Hypothalamus (tissue), 51 donors: ENCODE data around the gene SPIRE1.

Experiments
- DNase-seq, 51 donors: peaks; one replicate each; lab custom pipeline; 2025; lab: John Stamatoyannopoulos, UW

Gene SPIRE1

DNA sequence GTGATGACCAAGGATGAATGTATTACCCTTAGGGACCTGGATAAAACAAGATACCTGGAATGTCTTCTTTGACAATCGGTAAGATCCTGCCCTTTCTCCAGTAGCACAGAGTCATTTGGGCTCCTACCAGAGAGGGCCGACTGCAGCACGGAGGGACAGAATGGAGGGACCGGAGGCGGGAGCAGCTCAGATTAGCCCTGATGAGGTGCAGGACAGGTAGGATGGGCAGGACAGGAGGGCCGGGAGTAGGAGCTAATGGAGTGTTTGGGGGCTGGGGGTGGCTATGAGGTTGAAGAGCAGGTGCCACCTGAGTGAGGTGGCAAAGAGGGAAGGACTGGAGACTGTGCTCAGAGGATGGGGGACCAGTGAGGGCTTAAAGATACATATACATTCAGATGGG is 260.1 kb downstream of the SPIRE1 start:
- no peak for DNase-seq

DNA sequence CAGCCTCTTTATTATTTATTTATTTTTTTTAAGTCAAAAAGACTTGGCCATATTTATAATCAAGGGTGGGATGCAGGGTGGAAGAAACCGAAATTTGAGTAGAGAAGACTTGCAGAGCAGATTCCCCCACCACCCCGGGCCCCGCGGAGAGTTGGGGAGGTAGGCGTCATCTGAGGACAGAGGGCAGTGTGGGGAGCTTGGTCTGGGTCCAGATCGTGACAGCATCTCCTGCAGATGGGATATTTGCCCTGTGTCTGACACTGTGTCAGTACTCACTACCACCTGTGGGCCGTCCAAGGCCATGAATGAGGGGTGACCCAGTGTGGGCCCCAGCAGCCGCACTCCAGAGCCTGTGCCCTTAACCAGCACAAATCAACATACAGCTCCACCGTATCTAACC is 260.7 kb downstream of the SPIRE1 start:
- no peak for DNase-seq
